ENCODE measurements around the gene TSC22D1. TPM values are rescaled to one million over a fixed set of nuclear protein-coding genes. Genes with fewer than 3 reads are reported as not detected.
A peak's percentile ranks its signal among the peaks of the same experiment; 100 is the strongest.

Gene TSC22D1
- polyA plus RNA-seq, 2 donors: 18.5 to 48.6 TPM

GRCh38 chr13:44451651-44452050, 124.5 kb downstream of the TSC22D1 start:
- Histone ChIP-seq H3K4me1 (ENCODE audit: control insufficient read depth in 2 of 2, insufficient read depth in 2 of 2, low read length in 1 of 2) (peaks cover 0 to 2% of the 10 kb centered on the region in 2 donors), H3K4me3 (ENCODE audit: low read depth in 1 of 2, low read length in 2 of 2) (no peak overlapping the region), H3K9me3 (ENCODE audit: control insufficient read depth in 2 of 2, insufficient read depth in 1 of 2, low read depth in 1 of 2, low read length in 1 of 2) (no peaks in the 10 kb centered on the region), H3K36me3 (ENCODE audit: control insufficient read depth in 2 of 2, insufficient read depth in 2 of 2, low read length in 1 of 2) (no peaks in the 10 kb centered on the region), H3K27me3 (ENCODE audit: control insufficient read depth in 1 of 2, insufficient read depth in 2 of 2, low read length in 2 of 2) (no peaks in the 10 kb centered on the region), H3K27ac (ENCODE audit: low read depth in 2 of 2, low read length in 1 of 2) (no peak overlapping the region)
- WGBS, 2 donors: 92 to 95% methylated on average over 7 of the region's 7 CpGs

- no peaks in the 10 kb centered on the region for H3K27me3 ChIP-seq (ENCODE audit: control insufficient read depth in 1 of 2, insufficient read depth in 2 of 2, low read length in 2 of 2)
- peaks cover 0 to 2% of the 10 kb centered on the region in 2 donors for H3K4me1 ChIP-seq (ENCODE audit: control insufficient read depth in 2 of 2, insufficient read depth in 2 of 2, low read length in 1 of 2)
- H3K27ac ChIP-seq (ENCODE audit: low read depth in 2 of 2, low read length in 1 of 2): peak overlapping the region in 1 of 2 donors; percentile 7
- no peaks in the 10 kb centered on the region for H3K36me3 ChIP-seq (ENCODE audit: control insufficient read depth in 2 of 2, insufficient read depth in 2 of 2, low read length in 1 of 2)
- H3K4me3 ChIP-seq (ENCODE audit: low read depth in 1 of 2, low read length in 2 of 2): no peak overlapping the region
- WGBS, 2 donors: 88 to 90% methylated on average over 12 of the region's 12 CpGs
- H3K9me3 ChIP-seq (ENCODE audit: control insufficient read depth in 2 of 2, insufficient read depth in 1 of 2, low read depth in 1 of 2, low read length in 1 of 2): no peaks in the 10 kb centered on the region
These were observed 125.0 kb downstream of the TSC22D1 start for GRCh38 chr13:44451126-44451525.

GRCh38 chr13:44449999-44450821, 125.9 kb downstream of the TSC22D1 start:
- WGBS, 2 donors: 68 to 71% methylated on average over 3 of the region's 3 CpGs
- Histone ChIP-seq H3K27ac (ENCODE audit: low read depth in 2 of 2, low read length in 1 of 2) (no peak overlapping the region), H3K9me3 (ENCODE audit: control insufficient read depth in 2 of 2, insufficient read depth in 1 of 2, low read depth in 1 of 2, low read length in 1 of 2) (no peaks in the 10 kb centered on the region)

GRCh38 chr13:44448875-44449274, 127.3 kb downstream of the TSC22D1 start:
- Histone ChIP-seq H3K36me3 (ENCODE audit: control insufficient read depth in 2 of 2, insufficient read depth in 2 of 2, low read length in 1 of 2) (no peaks in the 10 kb centered on the region), H3K4me1 (ENCODE audit: control insufficient read depth in 2 of 2, insufficient read depth in 2 of 2, low read length in 1 of 2) (peaks cover 0 to 2% of the 10 kb centered on the region in 2 donors), H3K27me3 (ENCODE audit: control insufficient read depth in 1 of 2, insufficient read depth in 2 of 2, low read length in 2 of 2) (no peaks in the 10 kb centered on the region), H3K27ac (ENCODE audit: low read depth in 2 of 2, low read length in 1 of 2) (no peak overlapping the region), H3K4me3 (ENCODE audit: low read depth in 1 of 2, low read length in 2 of 2) (no peak overlapping the region), H3K9me3 (ENCODE audit: control insufficient read depth in 2 of 2, insufficient read depth in 1 of 2, low read depth in 1 of 2, low read length in 1 of 2) (no peaks in the 10 kb centered on the region)
- WGBS, 2 donors: 74 to 75% methylated on average over 3 of the region's 3 CpGs

More at GRCh38 chr13:44449999-44450821, 125.9 kb downstream of the TSC22D1 start:
- no peak overlapping the region for H3K4me3 ChIP-seq (ENCODE audit: low read depth in 1 of 2, low read length in 2 of 2)
- H3K36me3 ChIP-seq (ENCODE audit: control insufficient read depth in 2 of 2, insufficient read depth in 2 of 2, low read length in 1 of 2): no peaks in the 10 kb centered on the region
- H3K4me1 ChIP-seq (ENCODE audit: control insufficient read depth in 2 of 2, insufficient read depth in 2 of 2, low read length in 1 of 2): peaks cover 0 to 2% of the 10 kb centered on the region in 2 donors
- no peaks in the 10 kb centered on the region for H3K27me3 ChIP-seq (ENCODE audit: control insufficient read depth in 1 of 2, insufficient read depth in 2 of 2, low read length in 2 of 2)

GRCh38 chr13:44448373-44448772, 127.8 kb downstream of the TSC22D1 start:
- Histone ChIP-seq H3K36me3 (ENCODE audit: control insufficient read depth in 2 of 2, insufficient read depth in 2 of 2, low read length in 1 of 2) (no peaks in the 10 kb centered on the region), H3K27me3 (ENCODE audit: control insufficient read depth in 1 of 2, insufficient read depth in 2 of 2, low read length in 2 of 2) (no peaks in the 10 kb centered on the region), H3K9me3 (ENCODE audit: control insufficient read depth in 2 of 2, insufficient read depth in 1 of 2, low read depth in 1 of 2, low read length in 1 of 2) (no peaks in the 10 kb centered on the region), H3K4me3 (ENCODE audit: low read depth in 1 of 2, low read length in 2 of 2) (no peak overlapping the region), H3K27ac (ENCODE audit: low read depth in 2 of 2, low read length in 1 of 2) (no peak overlapping the region), H3K4me1 (ENCODE audit: control insufficient read depth in 2 of 2, insufficient read depth in 2 of 2, low read length in 1 of 2) (peaks cover 0 to 2% of the 10 kb centered on the region in 2 donors)
- 51 to 78% methylated on average over 2 of the region's 2 CpGs for WGBS, 2 donors

- H3K4me3 ChIP-seq (ENCODE audit: low read depth in 1 of 2, low read length in 2 of 2): no peak overlapping the region
- peaks cover 0 to 2% of the 10 kb centered on the region in 2 donors for H3K4me1 ChIP-seq (ENCODE audit: control insufficient read depth in 2 of 2, insufficient read depth in 2 of 2, low read length in 1 of 2)
- H3K27me3 ChIP-seq (ENCODE audit: control insufficient read depth in 1 of 2, insufficient read depth in 2 of 2, low read length in 2 of 2): no peaks in the 10 kb centered on the region
- H3K36me3 ChIP-seq (ENCODE audit: control insufficient read depth in 2 of 2, insufficient read depth in 2 of 2, low read length in 1 of 2): no peaks in the 10 kb centered on the region
- no peaks in the 10 kb centered on the region for H3K9me3 ChIP-seq (ENCODE audit: control insufficient read depth in 2 of 2, insufficient read depth in 1 of 2, low read depth in 1 of 2, low read length in 1 of 2)
- 93 to 95% methylated on average over 2 of the region's 2 CpGs for WGBS, 2 donors
- no peak overlapping the region for H3K27ac ChIP-seq (ENCODE audit: low read depth in 2 of 2, low read length in 1 of 2)
These were observed 128.3 kb downstream of the TSC22D1 start for GRCh38 chr13:44447783-44448321.

GRCh38 chr13:44440046-44440608, 136.0 kb downstream of the TSC22D1 start:
- 61 to 66% methylated on average over 10 of the region's 10 CpGs for WGBS, 2 donors
- H3K4me3 ChIP-seq (ENCODE audit: low read depth in 1 of 2, low read length in 2 of 2): no peak overlapping the region
- H3K4me1 ChIP-seq (ENCODE audit: control insufficient read depth in 2 of 2, insufficient read depth in 2 of 2, low read length in 1 of 2): no peaks in the 10 kb centered on the region
- H3K9me3 ChIP-seq (ENCODE audit: control insufficient read depth in 2 of 2, insufficient read depth in 1 of 2, low read depth in 1 of 2, low read length in 1 of 2): no peaks in the 10 kb centered on the region
- H3K36me3 ChIP-seq (ENCODE audit: control insufficient read depth in 2 of 2, insufficient read depth in 2 of 2, low read length in 1 of 2): no peaks in the 10 kb centered on the region
- no peaks in the 10 kb centered on the region for H3K27me3 ChIP-seq (ENCODE audit: control insufficient read depth in 1 of 2, insufficient read depth in 2 of 2, low read length in 2 of 2)
- H3K27ac ChIP-seq (ENCODE audit: low read depth in 2 of 2, low read length in 1 of 2): no peak overlapping the region

GRCh38 chr13:44439452-44440024, 136.6 kb downstream of the TSC22D1 start:
- WGBS, 2 donors: 66 to 68% methylated on average over 4 of the region's 4 CpGs
- Histone ChIP-seq H3K27me3 (ENCODE audit: control insufficient read depth in 1 of 2, insufficient read depth in 2 of 2, low read length in 2 of 2) (no peaks in the 10 kb centered on the region), H3K4me1 (ENCODE audit: control insufficient read depth in 2 of 2, insufficient read depth in 2 of 2, low read length in 1 of 2) (no peaks in the 10 kb centered on the region), H3K4me3 (ENCODE audit: low read depth in 1 of 2, low read length in 2 of 2) (no peak overlapping the region), H3K27ac (ENCODE audit: low read depth in 2 of 2, low read length in 1 of 2) (no peak overlapping the region), H3K36me3 (ENCODE audit: control insufficient read depth in 2 of 2, insufficient read depth in 2 of 2, low read length in 1 of 2) (peaks cover 0 to under 1% of the 10 kb centered on the region in 2 donors), H3K9me3 (ENCODE audit: control insufficient read depth in 2 of 2, insufficient read depth in 1 of 2, low read depth in 1 of 2, low read length in 1 of 2) (no peaks in the 10 kb centered on the region)

GRCh38 chr13:44438234-44438579, 137.9 kb downstream of the TSC22D1 start:
- 9 to 11% methylated on average over 3 of the region's 3 CpGs for WGBS, 2 donors
- Histone ChIP-seq H3K27ac (ENCODE audit: low read depth in 2 of 2, low read length in 1 of 2) (no peak overlapping the region), H3K36me3 (ENCODE audit: control insufficient read depth in 2 of 2, insufficient read depth in 2 of 2, low read length in 1 of 2) (peaks cover under 1 to 6% of the 10 kb centered on the region in 2 donors), H3K4me3 (ENCODE audit: low read depth in 1 of 2, low read length in 2 of 2) (no peak overlapping the region), H3K4me1 (ENCODE audit: control insufficient read depth in 2 of 2, insufficient read depth in 2 of 2, low read length in 1 of 2) (no peaks in the 10 kb centered on the region), H3K27me3 (ENCODE audit: control insufficient read depth in 1 of 2, insufficient read depth in 2 of 2, low read length in 2 of 2) (no peaks in the 10 kb centered on the region), H3K9me3 (ENCODE audit: control insufficient read depth in 2 of 2, insufficient read depth in 1 of 2, low read depth in 1 of 2, low read length in 1 of 2) (no peaks in the 10 kb centered on the region)

All from esophagus (tissue), 2 donors.